ENCODE data around the gene NHSL1. TPM values are rescaled to one million over a fixed set of nuclear protein-coding genes. Genes with fewer than 3 reads are reported as not detected.

NHSL1 gene
- 1.5 and 2.4 TPM in 2 replicates for total RNA-seq

DNA sequence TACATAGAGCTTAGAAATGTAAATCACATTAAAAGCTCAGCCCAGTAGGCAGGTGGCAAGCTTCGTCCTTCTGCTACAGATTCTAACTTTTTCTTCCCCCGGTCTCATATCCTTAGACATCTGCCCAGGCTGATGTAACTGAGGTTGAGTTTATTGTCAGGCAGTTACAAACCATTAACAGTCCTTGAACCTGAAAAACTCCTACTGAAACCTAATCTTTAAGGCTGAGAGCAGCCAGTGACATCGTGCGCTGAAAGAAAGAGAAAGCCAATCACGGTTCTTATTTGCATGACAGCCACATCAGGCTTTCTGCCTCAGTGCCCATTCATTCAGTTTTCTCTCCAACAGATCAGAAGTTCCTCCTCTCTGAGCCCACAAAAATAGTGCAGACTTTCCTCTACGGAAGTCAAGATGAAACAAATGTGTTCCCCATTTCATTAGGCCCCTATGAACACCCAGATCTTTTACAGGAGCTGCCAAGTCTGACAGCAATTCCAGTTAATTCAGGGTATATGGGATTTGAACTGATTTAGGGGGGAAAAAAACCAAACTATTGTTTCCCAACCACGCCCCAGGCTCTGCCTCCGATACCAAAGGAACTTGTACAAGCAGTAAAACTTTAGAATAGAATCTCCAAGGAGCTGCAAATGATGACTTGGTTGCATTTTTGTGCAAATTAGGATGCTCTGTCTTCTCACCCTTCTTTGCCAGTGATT is at the start of gene NHSL1:
Gene NHSL1, minus strand, starts transcription at position 192 of the 716 bp plus-strand sequence. CDS start 204 bp downstream, outside the sequence.
- Mint-ChIP-seq H3K4me1 (ENCODE audit: low read depth) (peaks cover 8% of the 10 kb centered on the region), H3K27ac (no peak within 1 kb of the TSS), H3K4me3 (ENCODE audit: low read depth) (no peak within 1 kb of the TSS), H3K27me3 (ENCODE audit: low read depth) (peaks cover 29% of the 10 kb centered on the region), H3K9me3 (no peaks in the 10 kb centered on the region), H3K36me3 (ENCODE audit: low read depth) (no peaks in the 10 kb centered on the region)
- intact Hi-C loops (cut with micrococcal nuclease), result no loop called here
- no peak for DNase-seq (ENCODE audit: low spot score)

DNA sequence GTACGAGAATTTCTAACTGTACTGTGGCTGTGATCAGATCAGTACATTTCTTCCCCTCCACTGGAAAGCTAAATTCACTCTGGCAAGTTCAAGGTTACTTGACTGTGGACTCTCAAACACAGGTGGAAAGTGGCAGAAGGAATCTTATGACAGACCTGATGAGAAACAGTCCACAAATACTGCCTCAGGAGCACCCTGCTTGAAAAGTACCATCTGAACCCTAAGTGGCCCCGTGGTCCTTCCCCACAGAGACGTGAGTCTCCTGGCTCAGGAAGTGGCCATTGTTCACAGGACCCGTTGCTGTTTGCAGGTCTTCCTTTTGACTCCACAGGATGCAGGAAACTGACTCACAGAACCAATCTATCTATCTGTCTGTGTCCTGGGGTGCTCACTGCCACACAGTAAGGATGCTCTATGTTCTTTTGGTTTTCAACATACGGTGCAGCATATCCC is 47.5 kb upstream of the NHSL1 start:
- peak; percentile 9 for DNase-seq (ENCODE audit: low spot score)
- Mint-ChIP-seq H3K4me3 (ENCODE audit: low read depth) (no peak overlapping the region), H3K27me3 (ENCODE audit: low read depth) (peaks cover 23% of the 10 kb centered on the region), H3K9me3 (no peaks in the 10 kb centered on the region), H3K27ac (no peak overlapping the region), H3K36me3 (ENCODE audit: low read depth) (no peaks in the 10 kb centered on the region), H3K4me1 (ENCODE audit: low read depth) (peaks cover 16% of the 10 kb centered on the region)
- intact Hi-C loops (cut with micrococcal nuclease), result no loop called here

DNA sequence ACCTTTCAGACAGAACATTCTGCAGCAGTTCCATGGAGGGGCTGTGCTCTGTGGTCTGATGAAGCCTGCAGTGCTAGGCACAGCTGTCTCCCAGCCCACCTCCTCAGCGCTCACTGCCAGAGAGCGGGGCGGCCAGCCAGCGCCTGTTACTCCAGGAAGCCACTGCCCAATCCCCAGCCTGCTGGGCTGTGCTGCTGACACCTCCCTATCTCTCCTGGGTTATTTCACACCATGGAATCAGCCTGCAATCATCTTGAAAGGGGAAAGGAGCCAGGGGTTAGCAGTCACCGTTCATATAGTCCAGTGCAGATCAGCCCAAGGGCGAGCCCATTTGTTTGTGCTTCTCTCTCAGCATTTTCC is 46.3 kb upstream of the NHSL1 start:
- no peak for DNase-seq (ENCODE audit: low spot score)
- H3K36me3 Mint-ChIP-seq (ENCODE audit: low read depth), result no peaks in the 10 kb centered on the region
- intact Hi-C loops (cut with micrococcal nuclease), result no loop called here
- H3K27me3 Mint-ChIP-seq (ENCODE audit: low read depth), result peaks cover 25% of the 10 kb centered on the region
- no peak overlapping the region for H3K27ac Mint-ChIP-seq
- no peak overlapping the region for H3K4me3 Mint-ChIP-seq (ENCODE audit: low read depth)
- H3K9me3 Mint-ChIP-seq, result no peaks in the 10 kb centered on the region
- peaks cover 16% of the 10 kb centered on the region for H3K4me1 Mint-ChIP-seq (ENCODE audit: low read depth)

GRCh38 chr6:138544501-138544900 is 45.2 kb upstream of the NHSL1 start:
- no peak overlapping the region for H3K4me3 Mint-ChIP-seq (ENCODE audit: low read depth)
- intact Hi-C loops (cut with micrococcal nuclease), result no loop called here
- H3K27ac Mint-ChIP-seq, result no peak overlapping the region
- H3K27me3 Mint-ChIP-seq (ENCODE audit: low read depth), result peaks cover 27% of the 10 kb centered on the region
- H3K36me3 Mint-ChIP-seq (ENCODE audit: low read depth), result no peaks in the 10 kb centered on the region
- peaks cover 16% of the 10 kb centered on the region for H3K4me1 Mint-ChIP-seq (ENCODE audit: low read depth)
- DNase-seq (ENCODE audit: low spot score), result no peak
- no peaks in the 10 kb centered on the region for H3K9me3 Mint-ChIP-seq

DNA sequence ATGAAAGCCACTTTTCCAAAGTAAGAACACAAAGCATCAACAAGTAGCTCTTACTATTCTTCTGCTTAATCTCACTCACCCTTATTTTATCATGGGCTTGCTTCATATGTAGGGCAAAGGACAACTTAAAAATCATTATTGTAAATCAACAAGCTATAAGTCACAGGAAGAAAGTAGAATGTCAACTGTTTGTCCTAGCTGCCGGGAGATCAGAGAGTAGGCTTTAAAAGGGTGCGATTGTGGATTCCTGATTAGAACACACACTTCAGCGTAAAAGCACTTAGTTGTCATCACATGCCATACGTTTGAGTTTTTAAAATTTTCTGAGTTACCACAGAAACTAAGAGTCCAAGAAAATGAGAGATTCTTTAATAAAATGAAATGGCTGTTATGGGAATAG is 44.4 kb upstream of the NHSL1 start:
- no peaks in the 10 kb centered on the region for H3K36me3 Mint-ChIP-seq (ENCODE audit: low read depth)
- peaks cover 33% of the 10 kb centered on the region for H3K27me3 Mint-ChIP-seq (ENCODE audit: low read depth)
- no peak for DNase-seq (ENCODE audit: low spot score)
- no peaks in the 10 kb centered on the region for H3K9me3 Mint-ChIP-seq
- H3K4me3 Mint-ChIP-seq (ENCODE audit: low read depth), result no peak overlapping the region
- no peak overlapping the region for H3K27ac Mint-ChIP-seq
- intact Hi-C loops (cut with micrococcal nuclease), result no loop called here
- H3K4me1 Mint-ChIP-seq (ENCODE audit: low read depth), result peaks cover 16% of the 10 kb centered on the region

GRCh38 chr6:138541823-138542481 is 42.7 kb upstream of the NHSL1 start:
- intact Hi-C loops (cut with micrococcal nuclease), result no loop called here
- H3K9me3 Mint-ChIP-seq, result no peaks in the 10 kb centered on the region
- no peak overlapping the region for H3K27ac Mint-ChIP-seq
- H3K4me3 Mint-ChIP-seq (ENCODE audit: low read depth), result no peak overlapping the region
- no peak for DNase-seq (ENCODE audit: low spot score)
- H3K4me1 Mint-ChIP-seq (ENCODE audit: low read depth), result peaks cover 9% of the 10 kb centered on the region
- peaks cover 36% of the 10 kb centered on the region for H3K27me3 Mint-ChIP-seq (ENCODE audit: low read depth)
- H3K36me3 Mint-ChIP-seq (ENCODE audit: low read depth), result no peaks in the 10 kb centered on the region

DNA sequence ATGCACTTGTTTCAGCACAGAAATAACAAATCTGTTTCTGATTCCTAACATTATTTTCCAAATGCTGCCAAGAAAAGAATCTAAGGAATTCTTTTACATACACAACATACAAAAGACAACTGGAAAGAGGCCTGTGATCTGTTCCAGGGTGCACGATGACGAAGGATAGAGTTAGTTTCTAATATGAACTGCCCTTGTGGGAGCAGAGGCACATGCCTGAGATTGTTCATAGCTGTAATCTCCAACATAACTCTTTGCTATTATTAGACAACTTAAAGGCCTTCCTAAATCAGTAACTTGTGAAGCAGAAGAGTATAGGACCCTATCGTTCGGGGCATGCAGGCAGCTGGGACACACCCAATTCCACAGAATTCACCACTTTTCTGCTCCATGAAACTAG is 41.2 kb upstream of the NHSL1 start:
- Mint-ChIP-seq H3K27me3 (ENCODE audit: low read depth) (peaks cover 36% of the 10 kb centered on the region), H3K36me3 (ENCODE audit: low read depth) (no peaks in the 10 kb centered on the region), H3K27ac (no peak overlapping the region), H3K4me3 (ENCODE audit: low read depth) (no peak overlapping the region), H3K9me3 (no peaks in the 10 kb centered on the region), H3K4me1 (ENCODE audit: low read depth) (no peaks in the 10 kb centered on the region)
- no peak for DNase-seq (ENCODE audit: low spot score)
- intact Hi-C loops (cut with micrococcal nuclease), result no loop called here

- H3K27ac Mint-ChIP-seq, result no peak overlapping the region
- no peaks in the 10 kb centered on the region for H3K36me3 Mint-ChIP-seq (ENCODE audit: low read depth)
- H3K4me3 Mint-ChIP-seq (ENCODE audit: low read depth), result no peak overlapping the region
- no peaks in the 10 kb centered on the region for H3K4me1 Mint-ChIP-seq (ENCODE audit: low read depth)
- no peaks in the 10 kb centered on the region for H3K9me3 Mint-ChIP-seq
- H3K27me3 Mint-ChIP-seq (ENCODE audit: low read depth), result peaks cover 37% of the 10 kb centered on the region
- intact Hi-C loops (cut with micrococcal nuclease), result no loop called here
- no peak for DNase-seq (ENCODE audit: low spot score)
Measured at GRCh38 chr6:138539876-138540275, 40.6 kb upstream of the NHSL1 start.

DNA sequence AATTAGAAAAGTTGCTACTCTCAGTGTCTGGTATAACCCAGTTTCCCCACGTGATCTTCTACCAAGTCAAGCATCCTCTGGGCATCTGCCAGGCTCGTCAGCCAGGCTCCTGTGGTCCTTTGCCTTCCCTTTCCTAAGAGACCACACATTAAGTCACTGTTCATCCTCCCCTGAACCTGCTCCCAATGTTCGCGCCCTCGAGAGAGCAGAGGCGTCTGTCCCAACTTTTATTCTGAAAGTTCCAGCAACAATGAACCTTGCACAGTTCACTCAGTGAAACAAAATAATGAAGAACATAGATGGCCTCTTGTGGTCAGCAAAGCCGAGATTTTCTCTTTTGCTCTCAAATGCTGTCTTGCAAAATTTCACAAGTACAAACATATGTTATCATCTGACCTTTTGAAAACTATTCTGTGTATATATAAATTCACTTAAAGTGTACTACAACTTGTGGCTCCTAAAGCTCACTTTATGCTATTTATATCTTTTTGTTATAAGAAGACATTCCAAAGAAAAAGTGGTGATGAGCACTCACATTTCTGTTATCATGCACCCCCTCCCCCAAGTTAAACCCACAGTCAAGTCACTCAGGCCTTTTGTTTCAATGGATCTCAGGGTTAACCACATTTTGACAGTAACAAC is 39.2 kb upstream of the NHSL1 start:
- no peaks in the 10 kb centered on the region for H3K9me3 Mint-ChIP-seq
- intact Hi-C loops (cut with micrococcal nuclease), result no loop called here

DNA sequence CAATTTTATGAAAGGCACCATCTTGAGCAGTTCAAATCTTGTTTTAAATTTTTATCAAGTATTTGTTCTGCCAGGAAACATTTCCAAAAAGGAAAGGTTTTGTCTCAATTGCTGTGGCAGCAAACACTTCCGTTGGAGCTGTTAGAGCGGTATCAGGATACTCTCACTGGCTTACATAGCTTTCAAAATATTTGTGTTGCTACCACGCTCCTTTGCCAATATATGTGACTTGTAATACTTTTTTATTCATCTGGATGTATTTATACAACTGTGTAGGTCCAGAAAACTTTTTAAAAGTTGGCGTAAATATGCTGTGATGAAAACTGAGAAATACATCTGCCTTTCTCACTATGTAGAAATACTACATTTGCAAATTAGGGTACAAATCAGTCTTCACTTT is 37.8 kb upstream of the NHSL1 start:
- H3K36me3 Mint-ChIP-seq (ENCODE audit: low read depth), result no peaks in the 10 kb centered on the region
- peaks cover 32% of the 10 kb centered on the region for H3K27me3 Mint-ChIP-seq (ENCODE audit: low read depth)
- DNase-seq (ENCODE audit: low spot score), result no peak
- H3K27ac Mint-ChIP-seq, result no peak overlapping the region
- intact Hi-C loops (cut with micrococcal nuclease), result no loop called here
- no peaks in the 10 kb centered on the region for H3K9me3 Mint-ChIP-seq
- H3K4me1 Mint-ChIP-seq (ENCODE audit: low read depth), result no peaks in the 10 kb centered on the region
- H3K4me3 Mint-ChIP-seq (ENCODE audit: low read depth), result no peak overlapping the region

More for the DNA sequence above, 39.2 kb upstream of the NHSL1 start:
- Mint-ChIP-seq H3K27me3 (ENCODE audit: low read depth) (peaks cover 31% of the 10 kb centered on the region), H3K36me3 (ENCODE audit: low read depth) (no peaks in the 10 kb centered on the region), H3K27ac (no peak overlapping the region), H3K4me3 (ENCODE audit: low read depth) (no peak overlapping the region), H3K4me1 (ENCODE audit: low read depth) (no peaks in the 10 kb centered on the region)
- DNase-seq (ENCODE audit: low spot score), result no peak

- H3K36me3 Mint-ChIP-seq (ENCODE audit: low read depth), result no peaks in the 10 kb centered on the region
- no peaks in the 10 kb centered on the region for H3K9me3 Mint-ChIP-seq
- intact Hi-C loops (cut with micrococcal nuclease), result no loop called here
- no peak overlapping the region for H3K4me3 Mint-ChIP-seq (ENCODE audit: low read depth)
- H3K4me1 Mint-ChIP-seq (ENCODE audit: low read depth), result no peaks in the 10 kb centered on the region
- no peak for DNase-seq (ENCODE audit: low spot score)
- H3K27me3 Mint-ChIP-seq (ENCODE audit: low read depth), result peaks cover 40% of the 10 kb centered on the region
- H3K27ac Mint-ChIP-seq, result no peak overlapping the region
Measured at GRCh38 chr6:138535728-138536455, 36.6 kb upstream of the NHSL1 start.

- intact Hi-C loops (cut with micrococcal nuclease), result no loop called here
- no peak for DNase-seq (ENCODE audit: low spot score)
- Mint-ChIP-seq H3K36me3 (ENCODE audit: low read depth) (no peaks in the 10 kb centered on the region), H3K4me1 (ENCODE audit: low read depth) (no peaks in the 10 kb centered on the region), H3K9me3 (no peaks in the 10 kb centered on the region), H3K27me3 (ENCODE audit: low read depth) (peaks cover 34% of the 10 kb centered on the region), H3K27ac (no peak overlapping the region), H3K4me3 (ENCODE audit: low read depth) (no peak overlapping the region)
Measured at GRCh38 chr6:138533667-138534066, 34.4 kb upstream of the NHSL1 start.
